GM12892 (cell line): Measurements from ENCODE around the gene NUP98.

Experiments used
- POLR2A ChIP-seq: IDR thresholded peaks from 2 replicates; pipeline ENCODE4 v1.6.1; 2011; ENCODE audit warnings: low read depth, low read length, control low read depth
- POLR2AphosphoS5 ChIP-seq: IDR thresholded peaks from 2 replicates; pipeline ENCODE4 v1.6.1; 2011; ENCODE audit warnings: low read depth, low read length, control low read depth
- TAF1 ChIP-seq: IDR thresholded peaks from 2 replicates; pipeline ENCODE4 v1.6.1; 2011; ENCODE audit warnings: low read depth, mild to moderate bottlenecking, control low read depth, low read length, borderline replicate concordance

DNA sequence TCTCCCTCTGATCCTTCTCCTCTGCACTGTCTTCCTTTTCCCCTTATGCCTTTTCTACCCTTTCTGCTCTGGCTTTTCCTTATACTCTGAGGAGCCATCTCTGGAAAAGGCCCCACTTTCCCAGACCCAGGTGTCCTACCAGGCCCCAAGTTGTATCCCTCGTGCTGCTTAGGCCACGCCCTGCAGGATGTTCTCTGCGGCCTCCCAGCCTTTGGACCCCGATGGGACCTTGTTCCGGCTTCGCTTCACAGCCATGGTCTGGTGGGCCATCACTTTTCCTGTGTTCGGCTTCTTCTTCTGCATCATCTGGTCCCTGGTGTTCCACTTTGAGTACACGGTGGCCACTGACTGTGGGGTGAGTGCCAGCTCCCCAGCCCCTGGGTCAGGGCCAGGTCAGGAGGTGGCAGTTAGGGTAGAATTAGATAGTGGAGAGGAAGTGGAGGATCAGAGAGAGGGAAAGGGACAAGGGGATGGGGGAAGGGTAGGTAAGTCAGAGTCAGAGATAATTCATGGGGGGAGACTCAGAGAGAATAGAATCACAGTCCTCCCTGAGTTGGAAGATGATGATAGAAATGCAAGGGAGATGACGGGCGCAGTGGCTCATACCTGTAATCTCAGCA is 19.9 kb upstream of the NUP98 start:
- TF ChIP-seq POLR2A (no peak), TAF1 (no peak), POLR2AphosphoS5 (no peak)
